ENCODE data around the gene CALD1.

The CALD1 gene

DNA sequence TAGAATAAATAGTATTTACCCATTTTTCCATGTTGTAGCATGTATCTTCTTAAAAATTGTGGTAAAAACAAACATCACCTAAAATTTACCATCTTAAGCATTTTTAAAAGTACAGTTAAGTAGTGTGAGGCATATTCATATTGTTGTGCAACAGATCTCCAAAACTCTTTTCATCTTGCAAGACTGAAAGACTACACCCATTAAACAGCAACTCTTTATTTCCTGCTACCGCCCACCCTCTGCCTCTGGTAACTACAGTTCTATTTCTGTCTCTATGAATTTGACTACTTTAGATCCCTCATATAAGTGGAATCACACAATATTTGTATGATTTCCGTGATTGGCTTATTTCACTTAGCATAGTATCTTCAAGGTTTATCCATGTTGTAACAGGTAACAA, 166.8 kb downstream of the CALD1 start:
- TF ChIP-seq, protein P1, sequence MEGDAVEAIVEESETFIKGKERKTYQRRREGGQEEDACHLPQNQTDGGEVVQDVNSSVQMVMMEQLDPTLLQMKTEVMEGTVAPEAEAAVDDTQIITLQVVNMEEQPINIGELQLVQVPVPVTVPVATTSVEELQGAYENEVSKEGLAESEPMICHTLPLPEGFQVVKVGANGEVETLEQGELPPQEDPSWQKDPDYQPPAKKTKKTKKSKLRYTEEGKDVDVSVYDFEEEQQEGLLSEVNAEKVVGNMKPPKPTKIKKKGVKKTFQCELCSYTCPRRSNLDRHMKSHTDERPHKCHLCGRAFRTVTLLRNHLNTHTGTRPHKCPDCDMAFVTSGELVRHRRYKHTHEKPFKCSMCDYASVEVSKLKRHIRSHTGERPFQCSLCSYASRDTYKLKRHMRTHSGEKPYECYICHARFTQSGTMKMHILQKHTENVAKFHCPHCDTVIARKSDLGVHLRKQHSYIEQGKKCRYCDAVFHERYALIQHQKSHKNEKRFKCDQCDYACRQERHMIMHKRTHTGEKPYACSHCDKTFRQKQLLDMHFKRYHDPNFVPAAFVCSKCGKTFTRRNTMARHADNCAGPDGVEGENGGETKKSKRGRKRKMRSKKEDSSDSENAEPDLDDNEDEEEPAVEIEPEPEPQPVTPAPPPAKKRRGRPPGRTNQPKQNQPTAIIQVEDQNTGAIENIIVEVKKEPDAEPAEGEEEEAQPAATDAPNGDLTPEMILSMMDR (conservative IDR thresholded peaks at IDR 0.05; ENCODE audit: low read depth) = no peak
- H3K27ac ChIP-seq = no peak overlapping the region
- ChIA-PET POLR2A (ENCODE audit: low non-redundant PET) (no interaction called here), CTCF (no interaction called here)
- DNase-seq (ENCODE audit: low spot score) = no peak

DNA sequence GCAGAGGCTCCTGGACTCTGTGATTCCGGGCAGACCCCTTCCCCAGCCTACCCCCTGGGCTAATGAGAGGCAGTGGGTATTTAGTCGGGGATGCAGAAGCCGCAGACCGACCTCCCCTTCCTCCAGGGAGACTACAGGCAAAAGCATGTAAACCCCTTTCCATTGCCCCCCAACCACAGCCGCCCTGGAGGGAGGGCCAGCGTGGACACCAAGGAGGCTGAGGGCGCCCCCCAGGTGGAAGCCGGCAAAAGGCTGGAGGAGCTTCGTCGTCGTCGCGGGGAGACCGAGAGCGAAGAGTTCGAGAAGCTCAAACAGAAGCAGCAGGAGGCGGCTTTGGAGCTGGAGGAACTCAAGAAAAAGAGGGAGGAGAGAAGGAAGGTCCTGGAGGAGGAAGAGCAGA, 167.9 kb downstream of the CALD1 start:
- TF ChIP-seq, protein P1 (conservative IDR thresholded peaks at IDR 0.05; ENCODE audit: low read depth) = no peak
- CTCF ChIA-PET = no interaction called here
- DNase-seq (ENCODE audit: low spot score) = no peak
- POLR2A ChIA-PET (ENCODE audit: low non-redundant PET) = no interaction called here
- H3K27ac ChIP-seq = no peak overlapping the region

DNA sequence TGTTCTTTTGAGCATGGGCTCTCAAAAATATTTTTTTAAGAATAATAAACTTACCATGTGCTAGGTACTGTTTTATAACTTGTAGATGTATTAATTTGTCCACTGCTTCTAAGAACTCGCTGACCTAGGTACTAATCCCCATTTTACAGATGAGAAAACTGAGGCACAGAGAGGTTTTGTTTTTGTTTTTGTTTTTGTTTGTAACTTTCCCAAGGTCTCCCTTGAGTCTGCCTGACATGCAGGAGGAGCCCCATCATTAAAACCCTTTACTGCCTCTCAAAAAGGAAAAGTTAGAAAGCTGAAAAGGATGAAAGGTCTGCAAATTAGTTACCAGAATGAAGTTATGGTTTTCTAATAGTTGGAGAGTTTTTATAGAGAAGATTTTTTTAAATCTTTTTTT, 168.4 kb downstream of the CALD1 start:
- CTCF ChIA-PET = no interaction called here
- POLR2A ChIA-PET (ENCODE audit: low non-redundant PET) = no interaction called here
- no peak for DNase-seq (ENCODE audit: low spot score)
- TF ChIP-seq, protein P1 (conservative IDR thresholded peaks at IDR 0.05; ENCODE audit: low read depth) = no peak
- H3K27ac ChIP-seq = no peak overlapping the region

DNA sequence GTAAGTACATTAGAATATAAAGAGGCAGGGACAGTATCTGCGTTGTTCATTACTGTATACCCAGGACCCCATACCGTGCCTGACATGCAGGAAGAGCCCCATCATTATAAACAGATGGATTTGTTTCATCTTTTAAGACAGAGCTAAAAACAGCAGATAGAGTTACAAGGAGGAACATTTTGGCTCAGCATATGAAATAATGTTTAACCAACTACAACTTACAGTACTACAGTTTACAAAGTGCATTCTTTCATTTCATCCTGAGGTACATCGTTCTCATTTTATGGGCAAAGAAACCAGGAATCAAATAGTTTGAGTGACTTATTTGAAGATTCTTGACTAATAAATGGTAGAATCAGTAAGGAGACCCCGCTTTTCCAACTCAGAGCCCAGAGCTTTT, 168.8 kb downstream of the CALD1 start:
- no peak overlapping the region for H3K27ac ChIP-seq
- ChIA-PET CTCF (no interaction called here), POLR2A (ENCODE audit: low non-redundant PET) (no interaction called here)

DNA sequence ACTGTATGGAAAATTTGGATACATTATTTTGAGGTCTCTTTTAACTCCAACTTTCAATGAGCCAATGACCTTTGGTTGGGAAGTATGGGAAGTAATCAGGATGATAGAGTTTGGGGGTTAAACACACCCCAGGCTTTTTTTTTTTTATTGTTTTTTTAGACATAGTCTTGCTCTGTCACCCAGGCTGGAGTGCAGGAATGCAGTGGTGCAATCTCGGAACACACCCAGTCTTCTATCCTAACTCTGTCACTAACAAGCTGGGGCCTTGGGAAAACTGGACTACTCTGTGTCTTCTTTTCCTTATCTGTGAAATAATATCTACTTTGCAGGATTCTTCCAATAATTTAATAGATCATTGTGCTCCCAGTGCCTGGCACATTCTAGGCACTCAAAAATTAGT, 169.3 kb downstream of the CALD1 start:
- DNase-seq (ENCODE audit: low spot score) = no peak
- POLR2A ChIA-PET (ENCODE audit: low non-redundant PET) = no interaction called here
- H3K27ac ChIP-seq = no peak overlapping the region
- TF ChIP-seq, protein P1 (conservative IDR thresholded peaks at IDR 0.05; ENCODE audit: low read depth) = no peak
- CTCF ChIA-PET = no interaction called here

More for the DNA sequence above, 168.8 kb downstream of the CALD1 start:
- no peak for DNase-seq (ENCODE audit: low spot score)
- TF ChIP-seq, protein P1 (conservative IDR thresholded peaks at IDR 0.05; ENCODE audit: low read depth) = no peak

DNA sequence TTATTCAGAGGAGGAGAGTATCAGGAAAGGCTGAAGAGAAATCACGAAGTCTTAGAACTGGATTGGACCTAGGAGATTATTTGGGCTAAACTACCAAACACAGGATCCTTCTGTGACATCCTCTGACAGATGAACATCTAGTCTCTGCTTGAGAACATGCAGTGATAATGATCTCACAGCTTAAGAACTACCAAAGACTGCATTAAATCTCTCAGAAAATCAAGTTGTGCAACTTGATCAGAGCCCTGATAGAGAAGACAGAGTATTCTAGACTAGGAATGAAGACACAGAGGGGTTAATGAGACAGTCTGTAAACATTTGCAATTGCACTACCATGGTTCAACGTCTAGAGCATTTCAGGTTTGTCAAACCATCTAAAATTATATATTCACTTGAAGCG, 169.7 kb downstream of the CALD1 start:
- CTCF ChIA-PET = interaction anchor here (1.3 kb wide), 1 partner anchor 259 kb away, joined by 3 read pairs; no protein-coding TSS in a partner anchor
- DNase-seq (ENCODE audit: low spot score) = no peak
- no peak overlapping the region for H3K27ac ChIP-seq
- POLR2A ChIA-PET (ENCODE audit: low non-redundant PET) = no interaction called here
- TF ChIP-seq, protein P1 (conservative IDR thresholded peaks at IDR 0.05; ENCODE audit: low read depth) = no peak
